Measurements from ENCODE around the gene FDX2.

- TF ChIP-seq GATA3 (IDR thresholded peaks at IDR 0.05; ENCODE audit: low read depth, low read length) (no peak), GATA2 (IDR thresholded peaks at IDR 0.05; ENCODE audit: low read depth, low read length) (no peak)
Measured at GRCh38 chr19:10344780-10345179, 29.0 kb upstream of the FDX2 start.

All from SH-SY5Y (cell line).